Colonic mucosa (tissue), 4 donors: ENCODE data around the gene MYO7B. TPM values are rescaled to one million over a fixed set of nuclear protein-coding genes. Genes with fewer than 3 reads are reported as not detected.

Source experiments
- DNase-seq: peaks from one replicate; pipeline ENCODE4 v3.0.0-alpha.2; 2020
- H3K27ac ChIP-seq: fragments of 200-600 bp; one replicate; pipeline ENCODE4 v1.8.0; 2021
- H3K27me3 ChIP-seq: fragments of 200-600 bp; one replicate; pipeline ENCODE4 v1.8.0; 2021
- H3K36me3 ChIP-seq: fragments of 200-600 bp; one replicate; pipeline ENCODE4 v1.8.0; 2021
- H3K4me1 ChIP-seq: fragments of 200-600 bp; one replicate; pipeline ENCODE4 v1.8.0; 2021; ENCODE audit warnings: mild to moderate bottlenecking
- H3K4me3 ChIP-seq: fragments of 200-600 bp; one replicate; pipeline ENCODE4 v1.8.0; 2021
- H3K9ac ChIP-seq, 2 donors: one replicate each; pipeline ENCODE4 v1.7.0; 2013; ENCODE audit warnings: control low read depth in 2 of 2, low read depth in 2 of 2, low read length in 2 of 2
- H3K9me3 ChIP-seq: fragments of 200-600 bp; one replicate; pipeline ENCODE4 v1.8.0; 2021
- CTCF ChIP-seq: fragments of 200-600 bp; IDR thresholded peaks from one replicate; pipeline ENCODE4 v1.8.0; 2022; ENCODE audit warnings: antibody characterized with exemption, mild to moderate bottlenecking
- intact Hi-C: fragments of 100-400 bp; cut with DNase I; formaldehyde crosslinking; loops from one replicate; pipeline ENCODE4 v1.14.1; 2022
- total RNA-seq, 2 donors: library from RNA; stranded (reverse); fragmentation: NEBNext Ultra II Directional in 1 of 2; extraction: Animal tissue kit (Norgen Biotek cat#: 25700) in 1 of 2; gene quantifications; one replicate each; pipeline ENCODE4 v1.2.1, GENCODE V29; 2021
- donor health status: healthy.
- donor health status: DM: no; HTN: no; CAD: no.
- donor health status: DM: no; HTN: no; CAD: no.

MYO7B gene
- total RNA-seq, 2 donors from 2014 or later = 159 to 218 TPM

GRCh38 chr2:127678531-127678930, 143.0 kb downstream of the MYO7B start:
- no peak overlapping the region for H3K4me3 ChIP-seq
- H3K27ac ChIP-seq = no peak overlapping the region
- H3K27me3 ChIP-seq = peaks cover 24% of the 10 kb centered on the region
- intact Hi-C loops = no loop called here
- DNase-seq = no peak
- H3K4me1 ChIP-seq = no peaks in the 10 kb centered on the region
- H3K36me3 ChIP-seq = no peaks in the 10 kb centered on the region
- no peak for TF ChIP-seq CTCF
- H3K9me3 ChIP-seq = no peaks in the 10 kb centered on the region
- H3K9ac ChIP-seq = no peak overlapping the region

DNA sequence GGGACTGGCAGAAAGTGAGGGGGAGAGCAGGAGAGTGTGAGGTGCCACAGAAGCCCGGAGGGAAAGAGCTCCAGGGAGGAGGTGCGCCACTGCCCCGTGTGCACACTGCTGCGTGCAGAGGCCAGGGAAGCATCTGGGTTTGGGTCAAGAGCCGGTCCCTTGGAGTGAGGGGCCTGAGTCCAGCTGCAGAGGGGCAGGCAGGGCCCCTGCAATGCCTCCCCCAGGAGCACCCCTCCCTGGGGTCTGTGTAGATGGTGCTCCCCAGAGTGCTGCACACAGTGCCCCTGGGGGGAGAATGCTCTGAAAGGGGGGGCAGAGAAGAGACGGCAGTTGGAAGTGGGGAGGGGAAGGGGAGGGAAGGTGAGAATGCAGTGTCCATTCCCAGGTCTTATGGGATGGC, 143.5 kb downstream of the MYO7B start:
- no peak overlapping the region for H3K9ac ChIP-seq
- H3K4me1 ChIP-seq = no peaks in the 10 kb centered on the region
- peaks cover 24% of the 10 kb centered on the region for H3K27me3 ChIP-seq
- intact Hi-C loops = no loop called here
- H3K9me3 ChIP-seq = no peaks in the 10 kb centered on the region
- no peaks in the 10 kb centered on the region for H3K36me3 ChIP-seq
- H3K27ac ChIP-seq = no peak overlapping the region
- H3K4me3 ChIP-seq = no peak overlapping the region
- no peak for DNase-seq
- TF ChIP-seq CTCF = no peak

GRCh38 chr2:127679680-127680361, 144.3 kb downstream of the MYO7B start:
- no peaks in the 10 kb centered on the region for H3K4me1 ChIP-seq
- no peak overlapping the region for H3K4me3 ChIP-seq
- H3K9me3 ChIP-seq = no peaks in the 10 kb centered on the region

GRCh38 chr2:127680706-127681287, 145.3 kb downstream of the MYO7B start:
- Histone ChIP-seq H3K27me3 (peaks cover 8% of the 10 kb centered on the region), H3K9ac (no peak overlapping the region), H3K36me3 (no peaks in the 10 kb centered on the region), H3K4me1 (no peaks in the 10 kb centered on the region), H3K27ac (no peak overlapping the region), H3K4me3 (no peak overlapping the region), H3K9me3 (no peaks in the 10 kb centered on the region)
- intact Hi-C loops = no loop called here
- TF ChIP-seq CTCF = no peak
- no peak for DNase-seq

More at GRCh38 chr2:127679680-127680361, 144.3 kb downstream of the MYO7B start:
- Histone ChIP-seq H3K27ac (no peak overlapping the region), H3K27me3 (peaks cover 16% of the 10 kb centered on the region), H3K36me3 (no peaks in the 10 kb centered on the region), H3K9ac (no peak overlapping the region)
- TF ChIP-seq CTCF = no peak
- intact Hi-C loops = no loop called here
- no peak for DNase-seq

DNA sequence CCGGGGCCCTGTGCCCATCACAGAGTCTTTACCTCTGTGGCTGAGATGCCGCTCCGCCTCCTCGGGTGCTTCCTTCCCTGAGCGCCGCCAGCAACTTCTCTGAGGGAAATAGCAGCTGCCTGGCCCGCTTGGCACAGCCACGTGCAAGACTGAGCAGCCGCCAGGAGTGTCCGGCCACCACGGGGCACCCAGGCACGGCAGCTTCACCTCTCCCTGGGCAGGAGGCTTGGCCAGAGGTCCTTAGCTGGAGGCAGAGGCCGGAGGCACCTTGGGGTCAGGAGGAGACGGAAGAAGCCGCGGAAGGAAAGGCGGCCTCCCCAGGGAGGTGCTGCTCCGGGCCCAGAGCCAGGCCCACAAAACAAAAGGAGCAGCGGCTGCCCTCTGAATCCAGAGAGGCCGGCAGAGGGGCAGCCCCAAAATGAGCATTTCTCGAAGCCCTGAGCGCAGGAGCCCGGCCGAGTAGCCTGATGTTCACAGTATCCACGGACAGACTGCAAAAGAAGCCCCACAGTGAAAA, 145.9 kb downstream of the MYO7B start:
- Histone ChIP-seq H3K9me3 (no peaks in the 10 kb centered on the region), H3K4me1 (no peaks in the 10 kb centered on the region), H3K27ac (no peak overlapping the region), H3K27me3 (peaks cover 4% of the 10 kb centered on the region), H3K9ac (no peak overlapping the region), H3K4me3 (no peak overlapping the region), H3K36me3 (no peaks in the 10 kb centered on the region)
- intact Hi-C loops = no loop called here
- DNase-seq = no peak
- TF ChIP-seq CTCF = no peak
